HG03039 (cell line): ENCODE results near the gene IGFL2.
"Not testable (repeated sequence)": the region's sequence is repeated elsewhere in the genome, so short reads cannot be mapped to it uniquely, and the experiment has no call there.

Experiments used
- ATAC-seq: cut with Tn5 transposase; IDR thresholded peaks from one replicate; pipeline ENCODE4 v1.9.1; 2021; ENCODE audit warnings: mild to moderate bottlenecking, moderate library complexity; ENCODE audit not compliant: unreplicated experiment

IGFL2 gene

GRCh38 chr19:46186717-46187101, 38.7 kb downstream of the IGFL2 start:
- ATAC-seq = no peak

DNA sequence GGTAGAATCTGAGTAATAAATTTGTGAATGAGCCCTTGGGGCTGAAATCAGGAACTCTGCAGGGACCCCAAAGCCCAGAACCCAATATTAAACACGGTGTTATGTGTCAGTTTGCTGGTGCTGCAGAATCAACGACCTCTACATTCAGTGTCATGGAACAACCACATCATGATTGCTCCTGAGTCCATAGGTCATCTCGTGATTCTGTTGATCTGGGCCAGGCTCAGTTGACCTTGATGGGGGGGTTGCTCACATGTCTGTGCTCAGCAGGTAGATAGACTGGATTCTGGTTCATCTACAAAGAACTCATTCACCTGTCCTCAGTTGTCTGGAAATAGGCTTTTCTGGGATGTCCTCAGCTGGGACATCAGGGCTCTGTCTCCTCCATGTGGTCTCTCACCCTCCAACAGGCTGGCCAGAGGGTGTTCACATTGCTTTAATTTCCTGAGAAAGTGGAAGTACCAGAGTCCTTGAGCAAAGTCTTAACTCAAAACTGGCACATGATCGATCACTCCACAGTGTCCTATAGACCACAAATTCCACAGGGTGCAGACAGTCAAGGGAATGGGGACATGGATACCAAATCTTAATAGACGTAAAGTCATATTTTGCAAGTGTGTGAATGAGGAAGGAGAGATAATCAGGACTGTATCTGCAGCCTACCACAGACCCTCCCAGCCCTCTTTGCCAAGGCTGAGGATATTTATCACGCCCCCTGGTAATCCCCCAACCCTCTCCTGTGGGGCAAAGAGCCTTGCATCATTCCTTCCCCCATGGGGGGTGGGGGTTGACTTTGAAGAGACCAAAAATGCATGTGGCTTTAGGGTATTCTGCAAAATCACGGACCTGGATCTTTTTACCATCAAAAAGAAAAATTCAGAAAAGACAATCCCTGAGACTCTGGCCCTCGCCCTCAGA, 42.2 kb downstream of the IGFL2 start:
- no peak for ATAC-seq

DNA sequence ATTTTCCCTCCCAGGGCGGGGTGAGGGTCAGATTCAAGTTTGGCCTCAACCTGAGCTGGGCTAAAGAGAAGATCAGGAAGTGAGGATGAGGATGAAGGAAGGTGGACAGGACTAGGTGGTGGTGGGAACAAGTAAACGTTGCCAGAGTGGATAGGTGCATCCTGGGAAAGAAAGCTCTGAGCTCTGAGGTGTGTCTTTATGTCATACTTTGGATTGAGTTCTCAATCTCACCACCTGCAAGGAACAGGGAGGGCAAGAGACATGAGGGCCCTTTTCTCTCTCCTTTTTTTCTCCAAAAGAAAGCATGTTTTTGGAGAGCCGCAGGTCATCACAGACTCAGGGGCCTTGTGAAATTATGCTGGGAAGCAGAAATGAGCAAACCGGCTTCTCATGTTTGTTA, 43.3 kb downstream of the IGFL2 start:
- ATAC-seq = no peak

DNA sequence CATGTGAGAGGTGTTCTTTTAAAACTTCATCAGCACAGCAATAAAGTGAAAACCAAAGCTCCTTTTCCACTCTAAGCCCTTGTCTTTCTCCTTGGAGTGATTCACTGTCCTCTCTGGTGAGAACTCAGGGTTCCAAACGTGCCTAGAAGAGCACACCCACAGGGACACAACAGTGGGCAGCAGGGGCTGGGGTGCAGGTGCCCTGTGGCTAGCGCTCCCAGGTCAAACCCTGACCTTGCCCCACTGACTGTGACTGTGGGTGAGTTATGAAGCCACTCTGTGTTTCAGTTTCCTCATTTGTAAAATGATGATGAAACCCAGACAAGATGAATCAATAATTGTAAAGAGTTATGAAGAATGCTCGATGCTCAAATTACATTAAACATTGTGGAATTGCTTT, 43.9 kb downstream of the IGFL2 start:
- no peak for ATAC-seq

- ATAC-seq = not testable (repeated sequence)
Observed at GRCh38 chr19:46192626-46192991, 44.6 kb downstream of the IGFL2 start.

- ATAC-seq = no peak
Observed at GRCh38 chr19:46192992-46193650, 45.1 kb downstream of the IGFL2 start.

- ATAC-seq = no peak
Observed at GRCh38 chr19:46193678-46194077, 45.6 kb downstream of the IGFL2 start.

GRCh38 chr19:46195104-46195503, 47.1 kb downstream of the IGFL2 start:
- ATAC-seq = no peak

- not testable (repeated sequence) for ATAC-seq
Observed at GRCh38 chr19:46195919-46196318, 47.9 kb downstream of the IGFL2 start.

GRCh38 chr19:46196410-46197124, 48.5 kb downstream of the IGFL2 start:
- ATAC-seq = no peak

DNA sequence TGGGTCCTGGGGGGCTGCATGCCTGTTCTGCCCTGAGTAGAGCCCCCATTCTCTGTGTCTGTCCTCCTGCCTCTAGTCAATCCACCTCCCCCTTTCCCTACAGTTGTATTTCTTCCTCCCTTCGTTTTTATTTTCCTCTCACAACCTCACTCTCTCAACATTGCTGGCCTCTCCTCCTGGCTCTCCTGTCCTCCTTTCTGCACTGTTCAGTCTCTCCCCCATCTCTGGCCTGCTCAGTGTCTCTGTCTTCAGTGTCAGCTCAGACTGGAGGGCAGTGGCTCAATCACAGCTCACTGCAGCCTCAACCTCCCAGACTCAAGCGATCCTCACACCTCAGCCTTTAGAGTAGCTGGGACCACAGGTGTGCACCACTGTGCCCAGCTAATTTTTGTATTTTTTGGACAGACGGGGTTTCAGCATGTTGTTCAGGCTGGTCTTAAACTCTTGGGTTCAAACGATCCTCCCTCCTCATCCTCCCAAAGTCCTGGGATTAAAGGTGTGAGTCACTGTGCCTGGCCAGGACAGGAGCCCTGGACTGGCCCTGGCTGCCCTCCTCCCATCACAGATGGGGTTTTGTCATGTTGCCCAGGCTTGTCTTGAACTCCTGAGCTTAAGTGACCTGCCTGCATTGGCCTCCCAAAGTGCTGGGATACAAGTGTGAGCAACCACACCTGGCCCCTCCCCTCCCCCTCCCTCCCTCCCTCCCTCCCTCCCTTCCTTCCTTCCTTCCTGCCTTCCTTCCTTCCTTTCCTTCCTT, 49.5 kb downstream of the IGFL2 start:
- no peak for ATAC-seq

DNA sequence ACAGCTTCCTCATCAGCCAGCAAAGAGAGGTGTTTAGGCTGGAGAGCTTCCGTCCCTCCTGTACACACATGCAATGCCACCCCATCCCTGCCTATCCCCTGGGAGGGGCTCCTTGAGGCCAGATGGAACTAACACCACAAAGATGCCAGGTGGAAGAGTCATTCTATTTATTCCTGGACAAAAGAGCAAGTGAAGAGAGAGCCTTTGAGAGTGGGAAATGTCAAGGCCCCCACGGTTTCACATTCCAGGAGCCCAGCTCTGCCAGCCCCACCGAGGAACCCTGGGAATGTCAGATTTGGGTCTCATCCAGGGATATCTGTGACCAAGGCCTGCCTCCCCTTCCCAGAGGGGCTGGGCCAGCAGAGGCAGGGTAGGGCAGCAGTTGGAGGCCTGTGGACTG, 50.7 kb downstream of the IGFL2 start:
- ATAC-seq = no peak

DNA sequence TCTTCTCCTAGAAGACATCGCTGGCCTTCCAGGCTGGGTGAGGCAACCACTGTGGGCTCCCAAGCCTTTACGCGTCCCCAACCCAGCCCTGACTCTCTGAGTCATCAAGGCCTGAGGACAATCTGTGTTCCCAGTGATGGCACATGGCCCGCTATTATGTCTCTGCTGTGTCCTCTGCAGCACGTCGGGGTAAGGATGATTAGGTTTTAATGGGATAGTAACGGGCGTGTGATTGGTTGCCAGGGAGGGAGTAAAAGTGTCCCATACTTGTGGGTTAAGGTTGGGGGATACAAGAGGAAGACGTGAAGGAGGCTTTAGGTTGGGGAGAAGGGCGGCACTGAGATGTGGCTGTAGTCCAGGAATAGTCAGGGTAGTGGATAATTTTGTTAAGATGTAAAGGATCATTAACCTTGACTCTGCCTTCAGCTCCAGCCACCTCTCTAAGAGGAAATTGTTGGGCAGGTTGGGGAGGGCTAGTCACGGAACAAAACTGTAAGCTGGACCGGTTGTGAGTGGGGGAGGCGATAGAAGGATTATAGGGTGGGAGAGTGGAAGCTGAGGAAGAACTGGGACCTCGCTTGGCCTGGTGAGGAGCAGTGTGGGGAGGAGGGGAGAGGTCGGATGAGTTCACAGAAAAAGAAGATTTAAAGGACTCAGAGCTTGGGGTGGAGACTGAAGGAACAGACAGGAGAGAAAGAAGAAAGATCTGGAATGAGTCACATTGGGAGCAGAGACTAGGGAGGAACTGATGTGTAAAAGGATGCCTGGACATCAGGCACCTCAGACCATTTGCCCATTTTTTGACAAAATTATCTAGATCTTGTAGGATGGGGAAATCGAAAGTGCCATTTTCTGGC, 53.6 kb downstream of the IGFL2 start:
- no peak for ATAC-seq

- no peak for ATAC-seq
Observed at GRCh38 chr19:46202426-46202825, 54.4 kb downstream of the IGFL2 start.

DNA sequence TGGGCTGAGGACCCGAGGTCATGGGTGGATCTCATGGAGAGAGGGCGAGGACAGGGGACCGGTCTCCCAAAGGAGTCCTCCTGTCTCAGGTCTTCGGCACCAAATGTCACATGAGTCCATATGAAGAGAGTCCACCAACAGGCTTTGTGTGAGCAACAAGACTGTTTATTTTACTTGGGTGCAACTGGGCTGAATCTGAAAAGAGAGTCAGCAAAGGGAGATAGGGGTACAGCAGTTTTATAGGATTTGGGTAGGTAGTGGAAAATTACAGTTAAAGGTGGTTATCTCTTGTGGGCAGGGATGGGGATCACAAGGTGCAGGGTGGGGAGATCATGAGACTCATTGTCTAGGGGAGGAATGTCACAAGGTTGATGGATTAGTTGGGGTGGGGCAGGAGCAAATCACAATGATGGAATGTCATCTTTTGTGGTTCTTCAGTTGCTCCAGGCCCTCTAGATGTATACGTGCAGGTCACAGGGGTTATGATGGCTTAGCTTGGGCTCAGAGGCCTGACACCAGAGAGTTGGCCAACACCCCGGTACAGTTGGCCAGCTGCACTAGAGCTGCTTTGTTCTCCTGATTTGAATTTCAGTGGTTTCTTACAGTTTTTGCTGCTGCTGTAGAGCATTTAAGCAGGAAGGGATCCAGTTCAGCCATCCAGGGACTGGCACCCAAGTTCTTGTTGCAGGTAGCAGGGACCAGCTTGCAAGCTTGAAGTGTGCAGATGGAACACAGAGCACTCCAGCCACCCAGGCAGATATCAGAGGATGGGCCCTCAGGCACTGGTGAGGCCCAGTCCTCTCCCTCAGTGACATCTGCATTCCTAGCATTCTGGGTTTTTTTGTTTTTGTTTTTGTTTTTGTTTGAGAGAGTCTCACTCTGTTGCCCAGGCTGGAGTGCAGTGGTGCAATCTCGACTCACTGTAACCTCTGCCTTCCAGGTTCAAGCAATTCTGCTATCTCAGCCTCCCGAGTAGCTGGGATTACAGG, 55.1 kb downstream of the IGFL2 start:
- ATAC-seq = no peak

- ATAC-seq = no peak
Observed at GRCh38 chr19:46204008-46204407, 56.0 kb downstream of the IGFL2 start.

- no peak for ATAC-seq
Observed at GRCh38 chr19:46205183-46205984, 57.3 kb downstream of the IGFL2 start.

GRCh38 chr19:46206176-46206575, 58.1 kb downstream of the IGFL2 start:
- ATAC-seq = no peak
